H4 (cell line): Measurements from ENCODE around the gene PLAC8L1. TPM values are rescaled to one million over a fixed set of nuclear protein-coding genes. Genes with fewer than 3 reads are reported as not detected.

Source experiments
- DNase-seq: peaks from one replicate; pipeline ENCODE4 v3.0.0-alpha.2; 2015; ENCODE audit warnings: low spot score
- total RNA-seq: library from RNA; depleted of rRNA; stranded (reverse); fragments of >200 nt; shearing (Covaris generic); gene quantifications from 2 replicates; pipeline ENCODE4 v1.2.3, GENCODE V29; 2014

Gene PLAC8L1
- total RNA-seq, 1 experiment from 2014 or later = not detected

DNA sequence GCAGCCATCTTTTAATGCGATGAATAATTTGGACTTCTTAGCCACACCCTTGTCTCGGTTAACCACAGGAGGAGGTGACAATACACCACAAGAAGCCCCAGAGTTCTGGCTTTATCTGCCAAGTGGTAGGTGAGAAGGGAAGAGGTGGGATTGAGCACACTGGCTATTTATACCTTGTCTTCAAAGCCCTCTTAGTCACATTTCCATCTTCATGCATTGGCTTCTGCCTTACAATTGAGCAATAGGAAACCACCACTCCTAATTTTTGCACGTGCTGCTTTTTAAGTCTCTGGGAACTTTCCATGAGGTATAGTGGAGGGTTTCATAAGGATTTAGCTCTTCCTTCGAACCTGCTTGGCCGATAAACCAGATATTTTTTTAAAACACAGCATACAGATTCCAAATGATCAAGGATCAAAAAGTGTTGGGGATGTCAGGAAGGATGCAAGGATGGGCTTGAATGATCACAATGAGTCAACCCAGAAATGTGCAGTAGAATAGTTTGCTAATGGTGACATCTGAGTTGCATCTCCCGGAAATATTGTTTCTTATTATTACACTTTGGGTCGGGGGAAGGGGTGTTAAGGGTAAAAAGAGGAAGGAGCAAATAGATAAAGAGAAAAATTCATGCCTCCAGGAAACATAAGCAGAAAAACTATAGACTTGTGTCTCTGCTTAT, 25.5 kb downstream of the PLAC8L1 start:
- DNase-seq = peak; percentile 23

DNA sequence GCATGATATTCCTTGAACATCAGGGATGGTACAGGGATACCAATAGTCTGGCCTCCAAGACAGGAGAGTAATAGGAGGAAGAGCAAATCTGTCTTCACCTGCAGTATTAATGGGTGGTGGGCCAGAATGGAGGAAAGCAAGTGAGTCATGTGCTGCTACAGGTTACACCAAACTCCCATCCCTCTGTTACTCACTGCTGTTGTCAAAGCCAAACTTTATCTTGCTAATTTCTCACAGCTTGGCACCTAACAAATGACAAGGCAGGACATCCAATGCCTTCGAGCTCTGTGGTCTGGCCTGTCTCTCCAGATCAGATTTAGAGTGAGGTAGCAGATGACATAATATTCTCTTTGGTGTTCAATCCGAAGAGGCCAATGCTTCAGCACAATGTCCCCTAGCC, 26.8 kb downstream of the PLAC8L1 start:
- no peak for DNase-seq

DNA sequence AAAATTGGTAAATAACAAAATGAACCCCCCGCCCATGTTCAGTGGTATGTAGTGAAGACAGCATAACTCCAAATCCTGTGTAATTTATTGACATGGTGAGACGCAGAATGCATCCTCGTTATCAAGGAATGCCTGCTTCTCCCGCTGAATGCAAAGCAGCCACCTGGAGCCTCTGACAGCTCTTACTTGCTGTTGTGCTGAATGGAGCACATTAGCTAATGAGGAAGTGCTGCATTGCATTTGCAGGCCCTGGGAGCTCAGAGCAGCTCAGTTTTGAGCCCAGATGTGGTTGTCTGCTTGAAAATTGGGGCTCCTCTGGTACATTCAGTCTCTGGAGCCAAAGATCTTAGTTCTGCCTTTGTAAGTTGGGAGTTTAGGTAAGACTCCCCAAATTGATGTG, 28.9 kb downstream of the PLAC8L1 start:
- no peak for DNase-seq

DNA sequence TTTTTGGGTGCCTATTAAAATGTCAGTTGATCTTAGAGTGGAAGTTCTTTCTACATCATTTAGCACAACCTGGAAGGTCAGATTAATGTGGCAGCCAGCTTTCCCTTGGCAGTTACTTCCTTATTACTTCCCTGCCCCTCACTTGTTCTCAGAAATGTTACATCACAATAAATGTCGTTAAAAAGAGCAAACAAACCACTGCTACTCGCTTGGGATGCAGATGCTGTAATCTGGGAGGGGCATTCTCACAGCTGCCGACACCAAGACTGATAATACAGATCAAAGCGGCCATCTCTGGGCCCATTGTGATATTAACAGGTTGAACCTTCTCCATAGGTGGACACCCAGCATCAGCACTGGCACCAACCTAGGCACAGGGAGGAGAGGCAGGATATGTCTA, 29.3 kb downstream of the PLAC8L1 start:
- DNase-seq = no peak

DNA sequence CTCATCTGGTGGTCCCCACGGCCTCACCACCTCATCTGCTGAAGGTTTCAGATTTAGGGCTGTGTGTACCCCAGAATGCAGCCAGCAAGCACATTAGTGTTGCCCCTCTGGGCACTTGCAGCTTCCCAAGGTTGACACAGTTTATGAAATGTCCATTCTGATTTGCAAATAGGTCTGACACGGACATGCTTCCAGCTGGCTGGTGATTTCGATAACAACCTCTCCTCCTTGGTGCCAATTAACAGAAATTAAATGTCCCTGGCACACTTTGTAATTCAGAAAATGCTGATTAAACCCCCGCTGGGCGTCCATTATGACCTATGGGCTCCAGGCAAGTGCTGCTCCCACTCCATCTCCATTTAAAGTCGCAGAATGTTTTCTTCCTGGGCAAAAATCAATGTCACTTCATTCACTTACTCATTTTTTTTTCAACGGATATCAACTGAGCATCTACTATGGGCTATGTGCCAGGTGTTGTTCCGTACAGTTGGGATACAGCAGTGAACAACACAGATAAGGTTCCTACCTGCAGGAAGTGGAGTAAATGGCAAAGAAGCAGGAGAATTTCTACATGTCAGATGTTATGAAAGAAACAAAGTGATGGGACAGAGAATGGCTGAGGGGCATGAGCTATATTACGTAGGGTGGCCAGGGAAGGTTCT, 32.0 kb downstream of the PLAC8L1 start:
- DNase-seq = no peak

DNA sequence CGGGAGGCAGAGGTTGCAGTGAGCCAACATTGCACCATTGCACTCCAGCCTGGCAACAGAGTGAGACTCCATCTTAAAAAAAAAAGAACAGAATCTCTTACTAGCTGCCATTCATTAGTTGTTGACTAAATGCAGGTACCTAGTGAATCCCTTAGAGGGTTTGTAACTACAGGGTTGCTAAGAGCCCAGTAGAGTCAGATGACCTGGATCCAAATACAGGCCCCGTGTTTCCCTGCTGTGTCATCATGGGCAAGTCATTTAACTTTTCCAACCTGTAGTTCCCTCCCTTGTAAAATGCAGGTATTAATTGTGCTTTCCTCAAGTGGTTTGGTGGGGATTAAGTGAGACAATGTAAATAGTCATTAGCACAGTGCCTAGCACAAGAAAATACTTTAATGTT, 32.8 kb downstream of the PLAC8L1 start:
- DNase-seq = no peak

DNA sequence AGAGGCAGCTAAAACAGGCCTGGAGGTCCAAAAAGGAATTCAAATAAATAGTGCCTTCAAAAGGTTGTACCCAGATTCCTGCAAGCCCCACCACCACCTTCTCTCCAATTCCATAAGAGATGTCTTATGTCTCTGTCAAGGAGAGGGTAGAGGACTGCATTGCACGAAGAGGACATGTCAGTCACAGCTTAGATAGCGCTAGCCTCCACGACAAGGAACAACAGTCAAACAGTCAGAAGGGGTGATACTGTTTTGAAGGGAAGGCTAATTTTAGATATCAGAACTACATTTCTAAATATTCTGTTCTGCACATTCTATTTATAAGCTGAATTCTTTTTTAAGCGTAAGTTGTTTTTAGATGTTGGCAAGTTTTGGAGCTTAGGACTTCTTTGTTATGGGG, 34.2 kb downstream of the PLAC8L1 start:
- DNase-seq = no peak

DNA sequence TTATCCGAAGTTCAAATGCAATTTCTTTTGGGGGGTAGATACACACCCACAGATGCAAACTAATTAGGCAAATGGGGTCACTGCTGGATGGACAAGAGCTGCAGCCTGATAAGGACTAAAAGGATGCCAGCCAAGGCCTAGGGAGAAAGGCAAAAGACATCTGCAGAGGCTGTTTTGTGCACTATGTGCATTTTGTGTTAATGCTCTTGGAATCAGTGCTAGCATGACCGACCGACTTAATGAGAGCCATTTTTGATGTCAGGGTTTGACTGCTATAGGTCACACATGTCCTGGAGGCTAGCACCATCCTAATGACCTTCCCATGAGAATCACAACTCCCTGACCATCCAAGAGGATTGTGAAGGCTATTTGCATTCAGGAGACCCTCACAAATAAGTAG, 34.6 kb downstream of the PLAC8L1 start:
- no peak for DNase-seq

DNA sequence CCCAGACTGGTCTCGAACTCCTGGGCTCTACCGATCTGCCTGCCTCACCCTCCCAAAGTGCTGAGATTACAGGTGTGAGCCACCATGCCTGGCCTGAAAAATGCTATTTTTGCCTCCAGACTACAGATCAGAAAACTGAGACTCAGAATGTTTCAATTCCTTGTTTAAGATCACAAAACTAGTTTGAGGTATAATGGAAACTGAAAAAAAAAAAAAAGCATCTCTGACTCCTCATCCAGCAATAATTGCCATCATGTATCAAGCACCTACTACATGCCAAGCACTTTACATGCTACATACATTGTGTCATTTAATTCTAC, 35.6 kb downstream of the PLAC8L1 start:
- no peak for DNase-seq

DNA sequence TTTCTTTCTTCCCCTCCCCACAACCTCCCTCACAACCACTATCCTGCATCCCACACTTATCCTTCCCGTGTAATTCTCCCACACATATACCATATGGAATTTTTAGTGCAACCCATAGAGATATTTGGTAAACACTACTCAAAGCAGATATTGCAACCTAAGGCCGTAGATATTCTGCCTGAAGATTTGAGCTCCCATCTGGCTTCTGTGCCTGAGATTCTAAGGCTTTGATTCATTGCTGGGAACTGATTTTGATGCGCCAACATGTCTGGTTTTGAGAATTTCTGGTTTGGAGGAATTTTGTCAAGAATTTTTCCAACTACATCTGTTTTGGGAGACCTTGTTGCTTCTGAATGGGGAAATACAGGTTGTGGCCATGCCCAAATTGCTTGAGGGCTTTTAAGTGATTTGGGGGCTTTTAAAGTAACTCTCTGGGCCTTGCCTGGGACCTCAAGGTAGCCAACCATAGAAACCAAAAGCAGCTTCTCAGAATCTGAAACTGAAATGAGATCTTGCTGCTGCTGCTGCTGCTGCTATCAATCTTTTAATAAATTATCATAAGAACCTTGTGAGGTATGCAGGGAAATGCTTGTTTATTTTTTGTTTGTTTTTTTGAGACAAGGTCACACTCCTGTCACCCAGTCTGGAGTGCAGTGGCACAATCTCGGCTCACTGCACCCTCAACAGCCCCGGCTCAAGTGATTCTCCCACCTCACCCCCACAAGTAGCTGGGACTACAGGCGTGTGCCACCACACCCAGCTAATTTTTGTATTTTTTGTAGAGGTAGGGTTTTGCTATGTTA, 36.2 kb downstream of the PLAC8L1 start:
- DNase-seq = no peak

DNA sequence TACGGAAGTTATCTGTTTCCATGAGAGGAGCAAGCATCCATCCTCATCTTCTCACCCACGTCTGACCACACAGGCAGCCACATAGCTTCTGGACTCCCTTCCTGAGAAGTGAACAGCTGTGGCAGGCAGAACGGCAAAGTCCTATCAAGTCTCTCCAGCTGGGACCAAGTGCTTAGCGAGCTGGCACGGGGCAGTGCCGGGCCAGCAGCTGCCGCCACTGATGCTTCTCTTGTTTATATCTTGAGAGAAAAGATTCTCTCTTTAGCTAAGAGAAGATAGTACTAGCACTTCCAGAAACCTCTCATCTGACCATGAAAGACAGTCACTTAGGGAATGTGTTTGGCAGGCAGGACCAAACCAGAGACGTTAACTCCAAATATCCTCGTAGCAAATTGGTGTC, 37.2 kb downstream of the PLAC8L1 start:
- no peak for DNase-seq

DNA sequence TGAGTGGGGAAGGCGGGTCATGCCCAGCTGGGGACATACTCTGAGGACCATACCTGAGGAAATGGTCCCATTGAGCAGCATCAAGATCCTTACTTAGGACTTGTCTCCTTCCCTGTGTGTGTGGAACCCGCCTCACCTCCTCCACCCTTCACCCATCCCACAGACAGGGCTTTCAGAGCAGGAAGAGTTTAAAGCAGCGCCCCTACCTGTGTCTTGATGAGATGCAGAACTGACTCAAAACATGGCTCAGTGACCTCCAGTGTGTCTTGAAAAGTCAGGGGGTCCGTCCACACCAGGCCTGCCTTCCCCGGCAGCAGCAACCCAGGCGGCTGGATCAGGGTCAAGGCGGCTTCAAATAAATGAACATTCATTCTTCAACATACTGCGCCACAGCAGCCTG, 38.4 kb downstream of the PLAC8L1 start:
- no peak for DNase-seq

DNA sequence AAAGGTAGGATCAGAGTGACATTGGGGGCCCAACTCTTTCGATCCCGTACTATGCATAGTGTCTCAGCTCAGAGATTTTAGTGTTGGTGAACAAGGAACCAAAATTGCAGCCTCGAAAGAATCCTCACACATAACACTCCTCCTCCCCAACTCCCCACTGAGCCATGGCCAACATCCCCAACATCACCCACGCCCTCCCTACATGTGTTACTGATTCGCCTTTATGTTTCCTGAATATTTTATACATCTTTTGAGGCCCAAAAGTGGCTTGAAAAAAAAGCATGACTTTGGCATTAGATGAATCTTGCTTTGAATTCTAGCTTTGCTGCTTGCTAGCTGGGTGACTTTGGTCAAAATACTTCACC, 45.2 kb downstream of the PLAC8L1 start:
- DNase-seq = no peak

DNA sequence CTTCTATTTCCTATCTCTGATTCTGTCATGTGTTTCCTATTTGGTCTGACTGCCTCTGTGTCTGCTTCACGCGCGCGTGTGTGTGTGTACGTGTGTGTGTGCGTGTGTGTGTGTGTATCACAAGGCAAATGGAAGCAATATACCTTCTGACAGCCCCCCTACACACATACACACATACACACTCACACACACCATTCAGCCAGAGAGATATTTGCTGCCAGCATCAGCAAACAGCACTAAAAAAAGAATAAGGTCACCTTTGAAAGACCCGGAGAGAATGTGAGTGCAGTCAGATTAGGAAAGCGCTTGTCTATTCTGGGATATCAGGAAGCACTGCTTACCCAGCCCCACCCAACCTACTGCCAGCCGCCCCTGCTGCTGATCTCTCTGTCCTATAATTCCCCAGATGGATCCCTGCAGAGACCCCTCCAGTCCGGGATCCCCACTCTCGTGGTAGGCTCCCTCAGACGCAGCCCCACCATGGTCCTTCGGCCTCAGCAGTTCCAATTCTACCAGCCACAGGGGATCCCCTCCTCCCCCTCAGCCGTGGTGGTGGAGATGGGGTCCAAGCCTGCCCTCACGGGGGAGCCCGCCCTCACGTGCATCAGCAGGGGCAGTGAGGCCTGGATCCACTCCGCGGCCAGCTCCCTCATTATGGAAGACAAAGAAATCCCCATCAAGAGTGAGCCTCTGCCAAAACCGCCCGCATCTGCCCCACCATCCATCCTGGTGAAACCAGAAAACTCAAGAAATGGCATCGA, 45.7 kb downstream of the PLAC8L1 start:
- DNase-seq = no peak

DNA sequence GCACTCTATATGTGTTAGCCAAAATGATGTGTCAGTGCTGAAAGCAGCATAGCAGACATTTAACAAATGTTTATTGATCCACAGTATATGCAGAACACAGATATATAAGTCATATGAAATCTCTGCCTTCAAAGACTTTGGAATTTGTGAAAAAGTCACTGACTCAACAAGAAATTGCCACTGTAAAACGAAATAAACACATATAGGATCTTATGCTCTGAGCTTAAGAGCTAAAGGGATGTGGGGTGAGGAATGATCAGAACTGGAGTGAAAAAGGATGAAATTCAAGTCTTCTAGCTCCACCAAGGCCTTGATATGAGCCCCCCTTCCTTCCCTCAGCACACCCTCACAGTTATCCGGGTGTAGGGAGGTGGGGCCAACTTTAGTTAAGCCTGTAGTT, 49.9 kb downstream of the PLAC8L1 start:
- no peak for DNase-seq

DNA sequence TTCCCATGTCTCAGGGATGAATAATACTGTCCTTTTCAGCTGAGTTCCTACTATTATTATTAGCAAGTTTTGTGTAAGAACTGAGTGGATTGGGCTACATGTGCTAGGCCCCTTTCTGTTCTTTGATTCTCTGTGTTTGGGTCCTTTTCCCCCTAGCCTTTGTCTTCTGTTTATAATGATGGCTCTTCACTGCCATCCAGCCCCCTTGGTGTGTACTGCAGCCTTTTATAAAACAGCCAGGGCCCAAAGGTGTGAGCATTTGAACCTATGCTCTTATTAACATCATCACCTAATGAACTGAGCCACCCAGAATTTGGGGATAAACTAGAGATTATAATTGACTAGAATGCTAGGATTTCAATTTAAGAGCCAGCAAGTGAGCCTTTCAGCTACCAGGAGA, 52.6 kb downstream of the PLAC8L1 start:
- no peak for DNase-seq

DNA sequence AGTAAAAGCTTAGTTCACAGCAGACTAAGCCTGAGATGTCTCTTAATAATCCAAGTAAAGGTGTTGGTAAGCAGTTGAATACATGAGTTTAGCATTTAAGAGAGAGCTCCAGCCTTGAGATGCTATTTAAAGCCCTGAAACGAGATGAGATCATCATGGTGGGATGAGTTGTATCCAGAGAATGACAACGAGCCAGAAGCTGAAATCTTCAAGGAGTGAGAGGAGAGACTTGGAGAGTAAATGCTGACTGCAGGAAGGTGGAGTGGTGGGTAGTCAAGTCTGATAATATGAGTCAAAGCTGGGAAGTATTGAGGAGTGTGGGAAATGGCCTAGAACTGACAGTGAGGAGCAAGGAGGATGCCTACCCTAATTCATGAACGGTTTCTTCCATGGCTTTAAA, 53.7 kb downstream of the PLAC8L1 start:
- no peak for DNase-seq

DNA sequence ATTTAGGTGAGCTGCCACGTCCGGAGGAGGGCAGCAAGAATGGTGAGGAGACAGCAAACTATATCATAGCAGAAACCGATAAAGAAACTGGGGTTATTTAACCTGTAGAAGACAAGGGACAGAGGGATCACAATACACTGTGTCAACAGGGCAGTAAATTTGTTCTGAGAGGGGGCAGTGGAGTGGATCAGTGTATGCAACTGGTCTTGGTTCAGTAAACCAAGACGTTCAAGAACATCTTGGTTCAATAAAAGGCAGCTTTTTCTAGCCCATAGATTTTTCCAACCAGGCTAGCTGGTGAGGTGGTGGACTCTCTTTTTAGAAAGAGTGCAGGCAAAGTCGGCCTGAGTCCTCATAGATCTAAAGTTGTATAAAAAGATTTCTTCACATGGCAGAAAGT, 55.3 kb downstream of the PLAC8L1 start:
- no peak for DNase-seq

DNA sequence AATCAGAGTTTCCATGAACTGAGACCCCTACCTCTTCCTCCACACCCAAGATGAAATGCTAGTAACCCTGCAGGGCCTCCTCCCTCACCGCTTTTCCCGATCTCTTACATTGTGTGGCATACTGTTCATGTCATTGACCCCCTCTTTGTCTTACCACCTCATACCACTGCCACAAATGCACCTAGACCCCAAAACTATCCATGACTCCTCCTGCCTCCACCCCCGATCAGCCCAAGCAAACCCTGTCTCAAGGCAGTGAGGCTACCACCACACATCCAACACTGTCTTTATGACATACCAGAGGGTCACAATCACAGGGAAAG, 55.7 kb downstream of the PLAC8L1 start:
- DNase-seq = no peak

DNA sequence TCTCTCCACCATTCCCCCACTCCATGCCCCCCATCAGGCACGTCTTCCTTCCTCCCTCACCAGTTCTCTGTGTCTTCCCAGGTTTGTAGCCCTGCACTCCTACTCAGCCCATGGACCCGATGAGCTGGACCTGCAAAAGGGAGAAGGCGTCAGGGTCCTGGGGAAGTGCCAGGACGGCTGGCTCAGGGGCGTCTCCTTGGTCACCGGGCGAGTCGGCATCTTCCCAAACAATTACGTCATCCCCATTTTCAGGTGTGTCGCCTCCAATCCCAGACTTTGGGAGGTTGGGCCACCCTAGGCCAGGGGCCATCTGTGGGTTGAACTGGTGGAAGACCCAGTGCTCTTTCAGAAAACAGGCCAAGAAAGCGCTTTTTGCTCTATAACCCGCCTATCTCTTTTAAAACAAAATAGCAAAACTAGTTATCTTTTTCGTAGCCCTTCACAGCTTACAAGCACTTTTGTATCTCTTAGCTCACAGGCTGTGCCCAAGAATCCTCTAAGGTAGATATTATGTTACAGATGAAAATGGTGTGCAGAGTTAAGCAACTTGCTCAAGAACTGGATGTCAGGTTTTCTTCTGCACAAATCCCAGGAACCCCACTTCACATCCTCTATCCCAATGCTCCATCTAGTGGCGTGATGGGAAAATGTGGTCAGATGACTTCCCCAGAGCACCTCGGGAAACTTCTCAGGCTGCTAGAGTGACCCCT, 56.2 kb downstream of the PLAC8L1 start:
- peak; percentile 78 for DNase-seq

DNA sequence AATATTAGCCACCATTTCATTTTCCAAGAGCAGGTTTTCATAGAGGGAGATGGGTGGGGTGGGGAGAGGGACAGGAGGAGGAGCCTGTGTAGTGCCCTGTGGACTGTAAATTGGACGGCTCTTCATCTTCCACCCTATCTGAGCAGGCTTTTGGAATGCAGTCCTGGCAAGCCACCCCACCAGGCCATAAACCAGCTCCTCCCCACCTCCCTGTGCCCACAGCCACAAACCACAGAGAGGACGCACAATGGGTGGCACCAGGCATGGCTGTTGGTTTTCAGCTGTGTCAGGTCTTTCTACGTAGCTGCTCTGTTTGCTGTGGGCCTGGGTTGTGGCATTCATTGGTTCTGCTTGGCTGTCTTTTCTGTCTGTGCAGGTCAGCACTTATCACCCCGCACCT, 58.0 kb downstream of the PLAC8L1 start:
- DNase-seq = peak; percentile 77

DNA sequence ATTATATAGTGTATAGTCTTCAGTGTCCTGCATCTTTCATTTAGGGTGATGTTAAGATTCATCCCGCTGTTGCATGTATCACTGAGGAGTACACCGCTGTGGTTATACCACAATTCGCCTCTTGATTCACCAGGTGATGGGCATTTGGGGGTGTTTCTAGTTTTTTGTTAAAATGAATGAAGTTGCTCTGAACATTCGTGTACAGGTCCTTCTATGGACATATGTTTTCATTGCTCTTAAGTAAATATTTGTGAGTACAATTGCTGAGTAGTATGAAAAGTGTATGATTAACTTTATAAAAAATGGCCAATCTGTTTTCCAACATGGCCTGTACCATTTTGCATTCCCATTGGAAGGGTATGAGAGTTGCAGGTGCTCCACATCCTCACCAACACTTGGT, 61.7 kb downstream of the PLAC8L1 start:
- no peak for DNase-seq
